Stimulated activated CD4-positive, alpha-beta T cell treated with anti-CD3 and anti-CD28 coated beads, Interleukin-1b, Interleukin-23, amount 100 ng/mL, for 1 hour (primary cell): ENCODE data around the gene ABHD2.
A peak's percentile ranks its signal among the peaks of the same experiment; 100 is the strongest.
"Not testable (repeated sequence)": the region's sequence is repeated elsewhere in the genome, so short reads cannot be mapped to it uniquely, and the experiment has no call there.

Experiments
- DNase-seq, 2 donors: peaks; one replicate each; pipeline ENCODE4 v3.0.0-alpha.2; 2020; ENCODE audit warnings: low read depth in 2 of 2

The ABHD2 gene

DNA sequence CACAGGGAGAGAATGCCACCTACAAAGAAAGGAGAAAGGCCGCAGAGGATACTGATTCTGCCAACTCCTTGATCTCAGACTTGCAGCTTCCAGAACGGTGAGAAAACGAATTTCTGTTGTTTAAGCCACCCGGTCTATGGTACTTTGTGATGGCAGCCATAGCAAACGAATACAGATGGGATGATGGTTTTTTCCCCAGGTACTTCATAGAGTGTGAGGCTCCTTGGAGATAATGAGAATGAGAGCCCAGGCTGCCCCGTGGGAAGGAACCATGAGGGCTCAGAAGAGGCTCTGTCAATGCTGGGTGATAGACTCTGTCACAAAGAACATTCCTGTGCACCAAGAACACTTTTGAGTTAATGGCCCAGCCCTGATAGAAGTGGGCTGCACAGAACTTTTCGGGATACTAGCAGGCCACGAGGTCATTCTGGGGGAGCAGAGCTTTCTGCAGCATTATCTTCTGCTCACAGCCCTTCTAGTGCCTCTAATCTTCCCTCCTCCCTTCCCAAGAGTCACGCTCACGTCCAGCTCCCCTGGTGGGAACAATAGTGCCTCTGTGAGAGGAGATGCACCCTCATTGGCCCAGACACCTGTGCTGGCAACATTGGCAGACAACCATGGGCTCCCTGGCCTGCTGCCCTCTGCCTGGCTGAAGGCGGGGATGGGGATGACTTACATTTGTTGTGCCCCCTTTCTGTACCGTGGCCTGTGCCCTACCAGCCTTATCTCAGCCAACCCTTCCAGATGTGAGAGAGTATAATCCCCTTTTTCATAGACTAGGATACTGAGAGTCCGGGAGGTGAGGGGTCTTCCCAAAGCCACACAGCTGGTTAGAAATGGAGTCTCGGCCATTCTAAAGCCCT is 138.3 kb downstream of the ABHD2 start:
- no peak for DNase-seq

DNA sequence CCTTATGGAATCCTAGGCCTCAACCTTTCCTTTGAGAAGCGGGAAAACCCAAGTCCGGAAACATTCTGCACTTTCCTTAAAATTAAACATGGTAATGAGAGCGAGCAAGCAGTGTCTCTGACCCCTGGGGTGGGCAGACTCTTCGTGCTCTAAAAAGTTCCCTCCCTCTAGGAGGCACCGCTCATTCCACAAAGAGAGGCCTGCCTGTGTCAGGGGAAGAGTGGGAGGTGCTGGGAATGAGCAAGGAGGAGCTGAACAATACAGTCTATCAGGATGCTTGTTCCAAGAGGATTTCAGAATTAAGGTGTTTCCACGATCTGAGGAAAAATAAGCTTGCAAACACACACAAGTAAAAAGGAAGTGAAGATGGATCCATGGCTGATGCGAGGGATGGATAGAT is 139.2 kb downstream of the ABHD2 start:
- no peak for DNase-seq

DNA sequence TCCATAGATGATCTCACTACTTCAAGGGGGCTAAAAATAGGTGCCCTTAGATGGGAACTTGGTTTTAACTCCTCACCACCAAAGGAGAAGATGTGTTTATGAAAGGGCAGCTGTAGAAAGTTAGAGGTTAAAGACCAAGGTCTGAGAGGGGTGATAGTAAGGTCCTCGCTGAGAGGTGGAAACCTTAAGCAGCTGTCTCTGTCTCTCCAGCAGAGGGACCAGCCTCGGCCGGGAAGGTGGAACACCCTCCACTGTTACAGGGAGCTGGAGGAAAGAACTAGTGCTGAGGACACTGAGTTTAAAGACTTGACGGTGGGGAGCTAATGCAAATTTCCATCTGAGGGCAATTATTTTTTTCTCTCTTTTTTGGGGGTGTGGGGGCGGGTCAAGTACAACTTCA is 142.0 kb downstream of the ABHD2 start:
- no peak for DNase-seq

DNA sequence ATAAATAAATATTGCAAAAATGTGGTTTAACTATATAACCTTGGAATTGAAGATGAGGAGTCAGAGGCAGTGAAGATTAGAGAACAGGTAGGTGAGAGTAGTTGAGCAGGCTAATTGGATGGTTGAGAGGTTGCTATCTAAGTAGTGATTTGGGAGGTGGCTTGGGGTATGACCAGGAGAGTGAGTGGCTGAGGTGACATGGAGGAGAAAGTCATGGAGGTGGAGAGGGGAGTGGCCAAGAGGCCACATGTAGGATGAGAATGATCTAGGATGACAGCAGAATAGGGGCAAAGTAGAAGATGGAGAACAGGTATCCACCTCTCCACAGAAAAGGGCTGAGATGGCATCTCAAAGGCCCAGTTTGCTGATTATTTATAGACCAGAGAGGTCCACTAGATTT is 143.6 kb downstream of the ABHD2 start:
- no peak for DNase-seq

DNA sequence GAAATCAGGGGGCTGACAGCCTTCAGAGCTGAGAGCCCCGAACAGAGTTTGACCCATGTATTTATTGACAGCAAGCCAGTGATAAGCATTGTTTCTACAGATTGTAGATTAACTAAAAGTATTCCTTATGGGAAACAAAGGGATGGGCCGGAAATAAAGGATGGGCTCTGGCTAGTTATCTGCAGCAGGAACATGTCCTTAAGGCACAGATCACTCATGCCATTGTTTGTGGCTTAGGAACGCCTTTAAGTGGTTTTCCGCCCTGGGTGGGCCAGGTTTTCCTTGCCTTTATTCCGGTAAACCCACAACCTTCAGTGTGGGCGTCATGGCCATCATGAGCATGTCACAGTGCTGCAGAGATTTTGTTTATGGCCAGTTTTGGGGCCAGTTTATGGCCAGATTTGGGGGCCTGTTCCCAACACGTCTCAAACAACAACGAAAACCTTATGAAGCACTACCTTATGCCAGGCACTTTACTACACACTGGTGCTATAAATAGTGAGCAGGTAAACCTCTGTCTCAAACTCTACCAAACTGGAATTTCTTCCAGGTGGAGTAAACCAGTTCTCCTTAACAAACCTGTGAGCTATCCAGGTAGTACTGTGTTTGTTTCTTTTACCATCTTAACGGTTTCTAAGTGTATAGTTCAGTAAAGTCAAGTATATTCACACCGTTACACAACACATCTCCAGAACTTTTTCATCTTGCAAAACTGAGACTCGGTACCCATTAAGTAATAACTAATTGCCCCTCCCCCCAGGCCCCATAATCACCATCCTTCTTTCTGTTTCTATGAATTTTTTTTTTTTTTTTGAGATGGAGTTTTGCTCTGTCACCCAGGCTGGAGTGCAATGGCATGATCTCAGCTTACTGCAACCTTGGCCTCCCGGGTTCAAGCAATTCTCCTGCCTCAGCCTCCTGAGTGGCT is 151.9 kb downstream of the ABHD2 start:
- not testable (repeated sequence) for DNase-seq

GRCh38 chr15:89243046-89243690 is 154.9 kb downstream of the ABHD2 start:
- no peak for DNase-seq

DNA sequence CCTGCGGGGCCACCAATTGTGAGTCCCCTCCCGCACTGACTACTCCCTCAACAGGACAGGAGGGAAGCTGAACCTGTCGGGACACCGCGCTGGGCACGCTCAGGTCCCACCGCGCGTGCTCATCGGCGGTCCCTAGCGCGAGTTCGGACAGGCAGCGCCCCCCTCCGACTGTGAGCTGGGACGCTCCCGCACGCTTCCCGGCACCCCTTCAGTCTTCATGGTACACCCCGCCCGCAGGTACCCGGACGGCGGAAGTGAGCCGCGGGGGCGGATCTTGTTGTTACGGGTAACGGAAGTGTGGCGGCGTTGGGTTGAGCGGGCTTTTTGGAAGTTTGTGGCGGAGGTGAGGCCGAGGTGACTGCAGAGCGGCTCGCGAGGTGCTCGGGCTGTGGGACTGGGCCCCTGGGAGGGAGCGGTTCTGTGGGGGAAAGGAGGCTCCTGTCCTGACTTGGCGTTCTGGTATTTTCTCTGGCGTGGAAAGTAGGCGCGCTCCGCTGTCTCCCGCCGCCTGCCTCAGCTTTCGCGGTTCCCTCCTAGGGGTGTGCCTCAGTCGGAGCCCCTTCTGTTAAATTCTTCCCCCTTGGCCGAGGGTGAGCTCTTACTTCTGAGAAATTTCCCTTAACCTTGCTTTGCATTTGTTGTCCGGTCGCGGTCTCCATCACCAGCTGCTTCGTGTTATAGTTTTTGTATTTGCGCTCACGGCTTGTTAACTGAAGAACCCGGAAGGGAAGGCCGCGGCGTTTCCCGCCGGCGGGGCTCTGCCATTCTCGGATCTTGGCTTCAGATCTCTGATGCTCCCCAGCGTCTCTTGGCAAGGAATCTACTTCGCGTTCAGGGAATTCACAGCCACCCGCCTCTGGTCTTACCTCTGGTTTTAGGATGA is 155.7 kb downstream of the ABHD2 start, which contains the start of gene FANCI:
FANCI (plus strand) TSS at position 289 of the 883 bp plus-strand sequence. CDS start 3,669 bp downstream, outside the sequence.
- peak; percentile 87 to 95 for DNase-seq

DNA sequence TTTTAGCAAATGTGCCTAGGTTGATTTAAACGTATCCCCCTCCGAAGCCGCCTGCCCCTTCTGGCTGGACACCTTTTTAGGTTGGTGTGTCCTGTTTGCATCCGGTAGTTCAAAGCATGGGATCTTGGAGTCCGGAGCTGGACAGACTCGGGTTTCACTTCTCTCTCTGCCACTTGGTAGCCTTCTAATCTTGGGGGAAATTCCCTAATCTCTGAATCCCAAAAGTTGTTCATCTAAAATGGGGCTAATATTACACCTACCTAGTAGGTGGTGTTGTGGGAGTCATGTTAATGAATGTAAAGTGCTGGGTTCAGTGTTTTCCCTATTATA is 156.3 kb downstream of the ABHD2 start:
- DNase-seq: no peak

DNA sequence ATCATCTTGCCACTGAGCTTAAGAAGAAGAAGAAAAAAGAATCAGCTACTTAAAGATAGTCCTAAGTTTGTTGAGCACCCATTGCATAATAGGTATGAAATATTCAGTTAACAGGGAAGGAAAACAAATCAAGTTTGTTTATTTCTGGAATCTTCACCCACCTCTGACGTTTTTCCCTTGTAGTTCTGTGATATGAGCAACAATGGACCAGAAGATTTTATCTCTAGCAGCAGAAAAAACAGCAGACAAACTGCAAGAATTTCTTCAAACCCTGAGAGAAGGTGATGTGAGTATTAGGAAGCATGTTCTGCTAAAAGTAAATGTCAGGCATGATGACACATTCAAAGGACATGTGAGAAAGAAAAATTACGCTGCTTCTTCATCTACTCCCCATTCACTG is 159.2 kb downstream of the ABHD2 start:
- DNase-seq: no peak

GRCh38 chr15:89248584-89248983 is 160.3 kb downstream of the ABHD2 start:
- DNase-seq: no peak

DNA sequence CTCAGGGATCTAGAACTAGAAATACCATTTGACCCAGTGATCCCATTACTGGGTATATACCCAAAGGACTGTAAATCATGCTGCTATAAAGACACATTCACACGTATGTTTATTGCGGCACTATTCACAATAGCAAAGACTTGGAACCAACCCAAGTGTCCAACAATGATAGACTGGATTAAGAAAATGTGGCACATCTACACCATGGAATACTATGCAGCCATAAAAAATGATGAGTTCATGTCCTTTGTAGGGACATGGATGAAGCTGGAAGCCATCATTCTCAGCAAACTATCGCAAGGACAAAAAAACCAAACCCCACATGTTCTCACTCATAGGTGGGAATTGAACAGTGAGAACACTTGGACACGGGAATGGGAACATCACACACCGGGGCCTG is 161.9 kb downstream of the ABHD2 start:
- not testable (repeated sequence) for DNase-seq
